Pancreas (tissue), 10 donors: ENCODE measurements around the gene SPRY1. TPM values are rescaled to one million over a fixed set of nuclear protein-coding genes. Genes with fewer than 3 reads are reported as not detected.

Experiments used
- ATAC-seq, 4 donors: fragments of 200-7000 bp; cut with Tn5 transposase; one replicate each; pipeline versions ENCODE4 v1.8.0 to v1.9.1; 2020; ENCODE audit warnings: mild to moderate bottlenecking in 4 of 4, moderate library complexity in 4 of 4
- DNase-seq, 6 donors: peaks; one replicate each; pipeline ENCODE4 v3.0.0-alpha.2; 2020
- FAIRE-seq: peaks from 2 replicates; lab custom pipeline; 2012; peaks lifted over from hg19 to GRCh38; lab: Jason Lieb, UNC
- H3K27ac ChIP-seq, 4 donors: fragments of 200-600 bp; sonication (generic); 1 replicate in 3 of 4; 2 replicates in 1 of 4; pipeline versions ENCODE4 v1.5.0 to v1.8.0; 2020
- H3K27me3 ChIP-seq, 4 donors: fragments of 200-600 bp; one replicate each; pipeline ENCODE4 v1.8.0; 2021
- H3K36me3 ChIP-seq, 3 donors: fragments of 200-600 bp; sonication (generic) in 1 of 3; one replicate each; pipeline versions ENCODE4 v1.5.0 to v1.8.0; 2020 to 2021
- H3K4me1 ChIP-seq, 3 donors: fragments of 200-600 bp; one replicate each; pipeline ENCODE4 v1.8.0; 2021
- H3K4me3 ChIP-seq, 4 donors: fragments of 200-600 bp; sonication (generic) in 2 of 4; one replicate each; pipeline versions ENCODE4 v1.5.0 to v1.8.0; 2020 to 2021
- H3K9me3 ChIP-seq, 4 donors: fragments of 200-600 bp; one replicate each; pipeline ENCODE4 v1.8.0; 2021
- CTCF ChIP-seq, 4 donors: fragments of 200-600 bp; sonication (generic) in 3 of 4; IDR thresholded peaks; one replicate each; pipeline versions ENCODE4 v1.5.0 to v1.8.0; 2021; ENCODE audit warnings: antibody characterized with exemption in 4 of 4
- WGBS, 2 donors: extraction: QIAGEN DNeasy Blood & Tissue Kit; methylation state at CpG; one replicate each; pipeline ENCODE4 v1.1.7; 2013; 5-methylcytosine and 5-hydroxymethylcytosine counted together
- intact Hi-C, 3 donors: fragments of 100-400 bp; cut with DNase I; formaldehyde crosslinking; loops; one replicate each; pipeline versions ENCODE4 v1.11.1 to v1.14.2; 2022
- polyA plus RNA-seq, 2 donors: library from polyadenylated mRNA; stranded (reverse); fragments of 200-250 nt; gene quantifications; one replicate each; pipeline ENCODE4 v1.2.3, GENCODE V29; 2013
- total RNA-seq, 6 donors: library from RNA; stranded (reverse); fragmentation: NEBNext Ultra II Directional in 4 of 6; extraction: Animal tissue kit (Norgen Biotek cat#: 25700) in 4 of 6; gene quantifications; one replicate each; pipeline versions ENCODE4 v1.2.1 to v1.2.4, GENCODE V29; 2021 to 2023
- donor health status: healthy with polysubstance abuse.
- donor health status: DM: no; HTN: no; CAD: no; lungs with moderate emphysema.
- donor health status: DM: no; HTN: no; CAD: no.
- donor health status: control.
- donor health status: control.
- donor health status: Bipolar disorder and iron deficiency.
- donor health status: DM: yes; HTN: yes; CAD: no.
- donor health status: DM: no; HTN: no; CAD: no.
- donor health status: DM: no; HTN: no; CAD: no.
- donor health status: DM: yes; HTN: yes; CAD: no.

Gene SPRY1
- total and polyA plus RNA-seq, 8 donors = 10.1 to 29.7 (median 17.1) TPM

- DNase-seq (no peak), FAIRE-seq (no peak), ATAC-seq (no peak)
- H3K4me3 ChIP-seq = no peak overlapping the region
- H3K9me3 ChIP-seq = no peaks in the 10 kb centered on the region
- no peak overlapping the region for H3K27ac ChIP-seq
- no peaks in the 10 kb centered on the region for H3K27me3 ChIP-seq
- no peaks in the 10 kb centered on the region for H3K4me1 ChIP-seq
- WGBS, 2 donors = 77 to 96% methylated on average over 5 of the region's 5 CpGs
- intact Hi-C loops = no loop called here
- TF ChIP-seq CTCF (IDR thresholded peaks at IDR 0.05) = no peak
- H3K36me3 ChIP-seq = no peaks in the 10 kb centered on the region
These were observed 14.6 kb upstream of the SPRY1 start for GRCh38 chr4:123381996-123382395.

DNA sequence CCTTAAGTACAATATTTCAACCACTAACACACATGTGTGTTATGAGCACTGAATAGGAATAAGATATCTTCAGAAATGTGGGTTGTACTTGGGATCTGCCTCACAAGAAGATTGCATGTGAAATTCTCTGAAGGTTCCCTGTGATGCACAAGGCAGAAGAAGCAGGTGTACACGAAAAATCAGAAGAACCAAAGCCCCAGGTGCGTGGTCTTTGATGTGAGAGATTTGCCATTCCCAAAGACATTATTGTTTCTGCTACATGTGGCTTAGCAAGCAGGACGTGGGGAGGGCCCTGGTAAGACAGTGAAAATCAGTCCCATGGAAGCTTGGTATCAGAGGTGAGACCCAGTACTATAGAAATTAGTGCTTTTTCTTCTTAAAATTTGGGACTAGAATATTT, 13.0 kb upstream of the SPRY1 start:
- Histone ChIP-seq H3K27me3 (no peaks in the 10 kb centered on the region), H3K4me3 (no peak overlapping the region), H3K27ac (no peak overlapping the region), H3K4me1 (no peaks in the 10 kb centered on the region), H3K9me3 (no peaks in the 10 kb centered on the region), H3K36me3 (no peaks in the 10 kb centered on the region)
- FAIRE-seq (no peak), ATAC-seq (no peak), DNase-seq (no peak)
- 73 to 79% methylated on average over 3 of the region's 3 CpGs for WGBS, 2 donors
- intact Hi-C loops = no loop called here
- TF ChIP-seq CTCF (IDR thresholded peaks at IDR 0.05) = no peak

- peak in 1 of 4 donors; percentile 59 for ATAC-seq
- no peak for FAIRE-seq
- intact Hi-C loops = no loop called here
These were observed 10.0 kb upstream of the SPRY1 start for GRCh38 chr4:123386609-123387008.

GRCh38 chr4:123390846-123391456, 5.6 kb upstream of the SPRY1 start:
- ATAC-seq = peak in 3 of 4 donors; percentile 30 to 55 (median 51)
- peak; percentile 98 for FAIRE-seq
- Histone ChIP-seq H3K9me3 (no peaks in the 10 kb centered on the region), H3K4me3 (no peak overlapping the region), H3K27ac (no peak overlapping the region), H3K36me3 (no peaks in the 10 kb centered on the region), H3K4me1 (no peaks in the 10 kb centered on the region), H3K27me3 (no peaks in the 10 kb centered on the region)
- WGBS, 2 donors = 20 to 21% methylated on average over 3 of the region's 3 CpGs
- intact Hi-C loops = loop anchor here in 2 of 3 donors (10.0 kb wide), 2 partner anchors 264 to 654 kb away; no protein-coding TSS in a partner anchor
- peak in 3 of 4 donors; percentile 20 to 30 (median 21) for TF ChIP-seq CTCF (IDR thresholded peaks at IDR 0.05)
- DNase-seq = no peak

More at GRCh38 chr4:123386609-123387008, 10.0 kb upstream of the SPRY1 start:
- no peak for DNase-seq
- Histone ChIP-seq H3K4me3 (no peak overlapping the region), H3K36me3 (no peaks in the 10 kb centered on the region), H3K27me3 (no peaks in the 10 kb centered on the region), H3K27ac (no peak overlapping the region), H3K9me3 (no peaks in the 10 kb centered on the region), H3K4me1 (no peaks in the 10 kb centered on the region)
- TF ChIP-seq CTCF (IDR thresholded peaks at IDR 0.05) = no peak
- WGBS, 2 donors = 47% methylated on average over 4 of the region's 4 CpGs

DNA sequence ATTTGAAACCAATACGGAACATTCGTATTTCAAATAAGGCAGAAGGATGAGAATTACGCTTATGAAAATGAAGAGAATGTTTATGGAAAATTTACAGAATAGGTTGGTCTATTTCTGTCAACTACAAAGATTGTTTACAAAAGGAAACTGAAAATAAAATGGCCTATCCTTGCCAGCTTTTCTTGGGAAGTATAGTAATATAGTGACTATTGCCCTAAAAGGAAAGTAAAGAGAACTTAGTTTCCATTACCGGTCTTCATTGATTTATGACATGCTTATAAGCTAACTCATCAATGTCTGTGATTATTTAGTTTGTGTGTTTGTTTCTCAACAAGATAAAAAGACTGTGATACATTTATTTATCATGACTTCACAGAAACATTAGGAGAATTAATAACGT, 2.9 kb upstream of the SPRY1 start:
- Histone ChIP-seq H3K4me3 (no peak overlapping the region), H3K9me3 (no peaks in the 10 kb centered on the region), H3K27ac (no peak overlapping the region), H3K36me3 (no peaks in the 10 kb centered on the region), H3K27me3 (no peaks in the 10 kb centered on the region), H3K4me1 (no peaks in the 10 kb centered on the region)
- DNase-seq (no peak), ATAC-seq (no peak), FAIRE-seq (no peak)
- no peak for TF ChIP-seq CTCF (IDR thresholded peaks at IDR 0.05)
- 67 to 72% methylated on average over 5 of the region's 5 CpGs for WGBS, 2 donors
- intact Hi-C loops = loop anchor here in 2 of 3 donors (10.0 kb wide), 2 partner anchors 261 to 651 kb away; no protein-coding TSS in a partner anchor
